ENCODE data around the gene CCDC6.
"Not testable (repeated sequence)": the region's sequence is repeated elsewhere in the genome, so short reads cannot be mapped to it uniquely, and the experiment has no call there.

Gene CCDC6

GRCh38 chr10:59791601-59792000, 114.8 kb downstream of the CCDC6 start:
- peaks cover 16 to 56% (median 31%) of the 10 kb centered on the region in 4 experiments for H3K36me3 ChIP-seq (ENCODE audit: control insufficient read depth in 4 of 4, insufficient read depth in 4 of 4, low read length in 3 of 4)
- no CpG with 5 or more reads among the region's 2 CpGs for WGBS (ENCODE audit: insufficient coverage)
- POLR2A ChIA-PET, result no interaction called here

DNA sequence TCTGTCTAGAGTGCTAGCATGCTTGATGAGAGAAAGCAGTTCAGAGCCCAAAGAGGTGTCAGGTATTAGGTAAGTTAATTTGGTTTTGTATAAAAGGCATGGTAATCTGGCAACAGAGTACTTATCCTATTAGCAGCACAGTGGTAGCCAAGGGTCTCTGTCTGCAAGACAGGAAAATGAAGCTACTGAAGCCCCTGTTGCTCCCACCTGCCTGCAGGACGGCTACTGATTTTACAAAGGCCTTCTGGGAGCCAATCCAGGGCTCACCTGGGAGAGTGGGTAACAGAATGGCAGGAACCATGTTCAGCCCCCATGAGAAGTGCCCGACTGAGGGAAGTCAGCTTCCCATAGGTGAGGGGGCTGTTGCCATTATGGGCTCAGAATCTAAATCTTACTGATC, 116.3 kb downstream of the CCDC6 start:
- DNase-seq; H3K4me1 ChIP-seq (ENCODE audit: control extremely low read depth in 1 of 4, control insufficient read depth in 4 of 4, insufficient read depth in 4 of 4, low read length in 3 of 4); POLR2A ChIA-PET; H3K4me3 ChIP-seq (ENCODE audit: control insufficient read depth in 1 of 7, extremely low read depth in 1 of 7, insufficient read depth in 4 of 7, low read depth in 2 of 7, low read length in 6 of 7); H3K9me3 ChIP-seq (ENCODE audit: control extremely low read depth in 1 of 5, control insufficient read depth in 4 of 5, insufficient read depth in 2 of 5, low read depth in 1 of 5, low read length in 4 of 5); CTCF ChIA-PET; H3K27ac ChIP-seq (ENCODE audit: insufficient read depth in 1 of 2, low read depth in 1 of 2, low read length in 2 of 2, poor library complexity in 1 of 2, severe bottlenecking in 2 of 2); H3K27me3 ChIP-seq (replicated peaks in 2 of 5; ENCODE audit: control insufficient read depth in 4 of 5, insufficient read depth in 5 of 5, low read length in 4 of 5): not testable (repeated sequence)
- 100% methylated on average over 1 of the region's 2 CpGs for WGBS (ENCODE audit: insufficient coverage)
- H3K36me3 ChIP-seq (ENCODE audit: control insufficient read depth in 4 of 4, insufficient read depth in 4 of 4, low read length in 3 of 4), result peaks cover 12 to 50% (median 27%) of the 10 kb centered on the region in 4 experiments

More at GRCh38 chr10:59791601-59792000, 114.8 kb downstream of the CCDC6 start:
- H3K27me3 ChIP-seq (replicated peaks in 2 of 5; ENCODE audit: control insufficient read depth in 4 of 5, insufficient read depth in 5 of 5, low read length in 4 of 5), result no peaks in the 10 kb centered on the region
- no peak overlapping the region for H3K27ac ChIP-seq (ENCODE audit: insufficient read depth in 1 of 2, low read depth in 1 of 2, low read length in 2 of 2, poor library complexity in 1 of 2, severe bottlenecking in 2 of 2)
- DNase-seq, result no peak
- H3K4me3 ChIP-seq (ENCODE audit: control insufficient read depth in 1 of 7, extremely low read depth in 1 of 7, insufficient read depth in 4 of 7, low read depth in 2 of 7, low read length in 6 of 7), result no peak overlapping the region
- no peaks in the 10 kb centered on the region for H3K4me1 ChIP-seq (ENCODE audit: control extremely low read depth in 1 of 4, control insufficient read depth in 4 of 4, insufficient read depth in 4 of 4, low read length in 3 of 4)
- CTCF ChIA-PET, result no interaction called here
- peaks cover 0 to 3% (median 0%) of the 10 kb centered on the region in 5 experiments for H3K9me3 ChIP-seq (ENCODE audit: control extremely low read depth in 1 of 5, control insufficient read depth in 4 of 5, insufficient read depth in 2 of 5, low read depth in 1 of 5, low read length in 4 of 5)

DNA sequence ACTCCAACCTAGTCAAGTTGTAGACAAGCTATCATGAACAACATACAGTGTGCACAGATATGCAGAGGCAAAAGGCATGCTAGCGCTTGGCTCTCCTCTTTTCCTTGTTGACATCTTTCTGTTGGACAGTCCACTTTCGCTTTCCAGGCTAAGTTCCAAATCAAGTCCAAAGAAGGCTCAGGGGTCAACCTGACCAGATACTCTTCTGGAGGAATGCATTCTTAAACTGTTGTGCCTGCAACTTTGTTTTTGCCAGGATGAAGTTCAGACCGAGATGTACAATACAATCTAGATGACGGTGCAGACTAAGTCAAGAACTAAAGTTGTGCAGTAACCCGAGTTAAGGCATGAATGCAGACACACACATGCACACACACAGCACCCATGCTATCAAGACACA, 117.4 kb downstream of the CCDC6 start:
- POLR2A ChIA-PET; H3K27ac ChIP-seq (ENCODE audit: insufficient read depth in 1 of 2, low read depth in 1 of 2, low read length in 2 of 2, poor library complexity in 1 of 2, severe bottlenecking in 2 of 2); H3K9me3 ChIP-seq (ENCODE audit: control extremely low read depth in 1 of 5, control insufficient read depth in 4 of 5, insufficient read depth in 2 of 5, low read depth in 1 of 5, low read length in 4 of 5); H3K27me3 ChIP-seq (replicated peaks in 2 of 5; ENCODE audit: control insufficient read depth in 4 of 5, insufficient read depth in 5 of 5, low read length in 4 of 5); CTCF ChIA-PET; H3K4me1 ChIP-seq (ENCODE audit: control extremely low read depth in 1 of 4, control insufficient read depth in 4 of 4, insufficient read depth in 4 of 4, low read length in 3 of 4); DNase-seq; H3K4me3 ChIP-seq (ENCODE audit: control insufficient read depth in 1 of 7, extremely low read depth in 1 of 7, insufficient read depth in 4 of 7, low read depth in 2 of 7, low read length in 6 of 7): not testable (repeated sequence)
- peaks cover 9 to 39% (median 23%) of the 10 kb centered on the region in 4 experiments for H3K36me3 ChIP-seq (ENCODE audit: control insufficient read depth in 4 of 4, insufficient read depth in 4 of 4, low read length in 3 of 4)
- 100% methylated on average over 5 of the region's 5 CpGs for whole genome bisulfite sequencing (ENCODE audit: insufficient coverage)

- DNase-seq; H3K27me3 ChIP-seq (replicated peaks in 2 of 5; ENCODE audit: control insufficient read depth in 4 of 5, insufficient read depth in 5 of 5, low read length in 4 of 5); POLR2A ChIA-PET; H3K4me3 ChIP-seq (ENCODE audit: control insufficient read depth in 1 of 7, extremely low read depth in 1 of 7, insufficient read depth in 4 of 7, low read depth in 2 of 7, low read length in 6 of 7); H3K9me3 ChIP-seq (ENCODE audit: control extremely low read depth in 1 of 5, control insufficient read depth in 4 of 5, insufficient read depth in 2 of 5, low read depth in 1 of 5, low read length in 4 of 5); H3K4me1 ChIP-seq (ENCODE audit: control extremely low read depth in 1 of 4, control insufficient read depth in 4 of 4, insufficient read depth in 4 of 4, low read length in 3 of 4): not testable (repeated sequence)
- Histone ChIP-seq H3K36me3 (ENCODE audit: control insufficient read depth in 4 of 4, insufficient read depth in 4 of 4, low read length in 3 of 4) (peaks cover 2 to 20% (median 8%) of the 10 kb centered on the region in 4 experiments), H3K27ac (ENCODE audit: insufficient read depth in 1 of 2, low read depth in 1 of 2, low read length in 2 of 2, poor library complexity in 1 of 2, severe bottlenecking in 2 of 2) (peak overlapping the region in 1 of 2 experiments; percentile 5)
- WGBS (ENCODE audit: insufficient coverage), result 97% methylated on average over 5 of the region's 7 CpGs
- CTCF ChIA-PET, result interaction anchor here (2.1 kb wide), 1 partner anchor 13 kb away, joined by 4 read pairs; no protein-coding TSS in a partner anchor
Observed at GRCh38 chr10:59787032-59787431, 119.3 kb downstream of the CCDC6 start.

DNA sequence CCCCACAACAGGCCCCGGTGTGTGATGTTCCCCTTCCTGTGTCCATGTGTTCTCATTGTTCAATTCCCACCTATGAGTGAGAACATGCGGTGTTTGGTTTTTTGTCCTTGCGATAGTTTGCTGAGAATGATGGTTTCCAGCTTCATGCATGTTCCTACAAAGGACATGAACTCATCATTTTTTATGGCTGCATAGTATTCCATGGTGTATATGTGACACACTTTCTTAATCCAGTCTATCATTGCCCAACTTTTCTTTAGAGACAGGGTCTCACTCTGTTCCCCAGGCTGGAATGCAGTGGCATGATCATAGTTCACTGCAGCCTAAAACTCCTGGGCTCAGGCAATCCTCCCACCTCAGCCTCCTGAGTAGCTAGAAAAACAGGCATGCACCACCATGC, 120.9 kb downstream of the CCDC6 start:
- H3K27ac ChIP-seq (ENCODE audit: insufficient read depth in 1 of 2, low read depth in 1 of 2, low read length in 2 of 2, poor library complexity in 1 of 2, severe bottlenecking in 2 of 2); H3K36me3 ChIP-seq (ENCODE audit: control insufficient read depth in 4 of 4, insufficient read depth in 4 of 4, low read length in 3 of 4); DNase-seq; H3K27me3 ChIP-seq (replicated peaks in 2 of 5; ENCODE audit: control insufficient read depth in 4 of 5, insufficient read depth in 5 of 5, low read length in 4 of 5); H3K4me1 ChIP-seq (ENCODE audit: control extremely low read depth in 1 of 4, control insufficient read depth in 4 of 4, insufficient read depth in 4 of 4, low read length in 3 of 4); H3K9me3 ChIP-seq (ENCODE audit: control extremely low read depth in 1 of 5, control insufficient read depth in 4 of 5, insufficient read depth in 2 of 5, low read depth in 1 of 5, low read length in 4 of 5); POLR2A ChIA-PET; H3K4me3 ChIP-seq (ENCODE audit: control insufficient read depth in 1 of 7, extremely low read depth in 1 of 7, insufficient read depth in 4 of 7, low read depth in 2 of 7, low read length in 6 of 7): not testable (repeated sequence)
- WGBS (ENCODE audit: insufficient coverage), result no CpG with 5 or more reads among the region's 3 CpGs
- CTCF ChIA-PET, result interaction anchor here (2.1 kb wide), 1 partner anchor 12 kb away, joined by 4 read pairs; no protein-coding TSS in a partner anchor

- POLR2A ChIA-PET, result no interaction called here
- Histone ChIP-seq H3K36me3 (ENCODE audit: control insufficient read depth in 4 of 4, insufficient read depth in 4 of 4, low read length in 3 of 4) (no peaks in the 10 kb centered on the region), H3K9me3 (ENCODE audit: control extremely low read depth in 1 of 5, control insufficient read depth in 4 of 5, insufficient read depth in 2 of 5, low read depth in 1 of 5, low read length in 4 of 5) (peaks cover 0 to 7% (median 0%) of the 10 kb centered on the region in 5 experiments), H3K4me1 (ENCODE audit: control extremely low read depth in 1 of 4, control insufficient read depth in 4 of 4, insufficient read depth in 4 of 4, low read length in 3 of 4) (no peaks in the 10 kb centered on the region), H3K27ac (ENCODE audit: insufficient read depth in 1 of 2, low read depth in 1 of 2, low read length in 2 of 2, poor library complexity in 1 of 2, severe bottlenecking in 2 of 2) (no peak overlapping the region), H3K4me3 (ENCODE audit: control insufficient read depth in 1 of 7, extremely low read depth in 1 of 7, insufficient read depth in 4 of 7, low read depth in 2 of 7, low read length in 6 of 7) (no peak overlapping the region), H3K27me3 (replicated peaks in 2 of 5; ENCODE audit: control insufficient read depth in 4 of 5, insufficient read depth in 5 of 5, low read length in 4 of 5) (no peaks in the 10 kb centered on the region)
- WGBS (ENCODE audit: insufficient coverage), result 100% methylated on average over 6 of the region's 8 CpGs
- DNase-seq, result no peak
- CTCF ChIA-PET, result interaction anchor here (1.8 kb wide), 1 partner anchor 155 kb away, joined by 4 read pairs; no protein-coding TSS in a partner anchor
Observed at GRCh38 chr10:59781511-59781910, 124.8 kb downstream of the CCDC6 start.

GRCh38 chr10:59779756-59780533, 126.4 kb downstream of the CCDC6 start:
- Histone ChIP-seq H3K27me3 (replicated peaks in 2 of 5; ENCODE audit: control insufficient read depth in 4 of 5, insufficient read depth in 5 of 5, low read length in 4 of 5) (no peaks in the 10 kb centered on the region), H3K4me1 (ENCODE audit: control extremely low read depth in 1 of 4, control insufficient read depth in 4 of 4, insufficient read depth in 4 of 4, low read length in 3 of 4) (no peaks in the 10 kb centered on the region), H3K4me3 (ENCODE audit: control insufficient read depth in 1 of 7, extremely low read depth in 1 of 7, insufficient read depth in 4 of 7, low read depth in 2 of 7, low read length in 6 of 7) (no peak overlapping the region), H3K27ac (ENCODE audit: insufficient read depth in 1 of 2, low read depth in 1 of 2, low read length in 2 of 2, poor library complexity in 1 of 2, severe bottlenecking in 2 of 2) (no peak overlapping the region), H3K36me3 (ENCODE audit: control insufficient read depth in 4 of 4, insufficient read depth in 4 of 4, low read length in 3 of 4) (no peaks in the 10 kb centered on the region), H3K9me3 (ENCODE audit: control extremely low read depth in 1 of 5, control insufficient read depth in 4 of 5, insufficient read depth in 2 of 5, low read depth in 1 of 5, low read length in 4 of 5) (peaks cover 0 to 7% (median 0%) of the 10 kb centered on the region in 5 experiments)
- ChIA-PET CTCF (interaction anchor here (1.3 to 1.8 kb wide), 2 partner anchors 154 to 158 kb away, joined by 4 to 5 read pairs; no protein-coding TSS in a partner anchor), POLR2A (no interaction called here)
- no peak for DNase-seq
- 97% methylated on average over 5 of the region's 6 CpGs for WGBS (ENCODE audit: insufficient coverage)
